HuH-7 (cell line): ENCODE measurements around the gene BCAS3.
A peak's percentile ranks its signal among the peaks of the same experiment; 100 is the strongest.

ENCODE experiments used
- DNase-seq: peaks from one replicate; pipeline ENCODE4 v3.0.0; 2011; ENCODE audit warnings: low spot score

Gene BCAS3

GRCh38 chr17:61366076-61366714 lies 688.5 kb downstream of the BCAS3 start:
- no peak for DNase-seq

- peak; percentile 60 for DNase-seq
Observed at GRCh38 chr17:61366715-61367413, 689.2 kb downstream of the BCAS3 start.

GRCh38 chr17:61368049-61368831 lies 690.6 kb downstream of the BCAS3 start:
- DNase-seq: no peak

GRCh38 chr17:61368832-61369450 lies 691.3 kb downstream of the BCAS3 start:
- DNase-seq: no peak

- no peak for DNase-seq
Observed at GRCh38 chr17:61369751-61370150, 692.1 kb downstream of the BCAS3 start.

- DNase-seq: no peak
Observed at GRCh38 chr17:61371179-61371578, 693.5 kb downstream of the BCAS3 start.

- no peak for DNase-seq
Observed at GRCh38 chr17:61371606-61372005, 694.0 kb downstream of the BCAS3 start.

- no peak for DNase-seq
Observed at GRCh38 chr17:61372436-61372835, 694.8 kb downstream of the BCAS3 start.

- DNase-seq: no peak
Observed at GRCh38 chr17:61376931-61377838, 699.5 kb downstream of the BCAS3 start.

- DNase-seq: no peak
Observed at GRCh38 chr17:61378658-61379456, 701.2 kb downstream of the BCAS3 start.

GRCh38 chr17:61379457-61380216 lies 702.0 kb downstream of the BCAS3 start:
- no peak for DNase-seq

- no peak for DNase-seq
Observed at GRCh38 chr17:61380217-61380835, 702.7 kb downstream of the BCAS3 start.

- DNase-seq: no peak
Observed at GRCh38 chr17:61380836-61381525, 703.3 kb downstream of the BCAS3 start.

- no peak for DNase-seq
Observed at GRCh38 chr17:61381537-61381936, 703.9 kb downstream of the BCAS3 start.

- DNase-seq: no peak
Observed at GRCh38 chr17:61382796-61383688, 705.4 kb downstream of the BCAS3 start.

GRCh38 chr17:61383689-61384201 lies 706.1 kb downstream of the BCAS3 start:
- DNase-seq: no peak

- DNase-seq: no peak
Observed at GRCh38 chr17:61384354-61384691, 706.7 kb downstream of the BCAS3 start.
